K562 (cell line): ENCODE data around the gene APOM. TPM values are rescaled to one million over a fixed set of nuclear protein-coding genes. Genes with fewer than 3 reads are reported as not detected.

Experiments used
- ATF6 ChIP-seq: sonication (generic); formaldehyde crosslinking; IDR thresholded peaks from 2 replicates; pipeline ENCODE4 v1.4.0; 2020; ENCODE audit warnings: mild to moderate bottlenecking, missing genetic modification reagents
- BDP1 ChIP-seq: IDR thresholded peaks from 3 replicates; pipeline ENCODE4 v1.6.1; 2011; ENCODE audit not compliant: insufficient read length, insufficient read depth
- BMI1 ChIP-seq: fragments of 150-350 bp; IDR thresholded peaks from 2 replicates; pipeline ENCODE4 v1.6.1; 2014; ENCODE audit warnings: low read length
- CBFA2T2 ChIP-seq: fragments of 450-650 bp; conservative IDR thresholded peaks from 2 replicates; pipeline ENCODE4 v1.6.1; 2017; ENCODE audit warnings: mild to moderate bottlenecking
- CHCHD3 ChIP-seq: fragments of 250-450 bp; sonication (Bioruptor Pico); IDR thresholded peaks from 2 replicates; pipeline ENCODE4 v2.1.2; 2022; ENCODE audit warnings: mild to moderate bottlenecking
- DMBX1 ChIP-seq: fragments of 250-450 bp; sonication (Bioruptor Pico); IDR thresholded peaks from 2 replicates; pipeline ENCODE4 v1.8.0; 2022; ENCODE audit warnings: inconsistent platforms, mild to moderate bottlenecking, moderate library complexity, borderline replicate concordance
- E2F8 ChIP-seq: fragments of 450-650 bp; IDR thresholded peaks from 2 replicates; pipeline ENCODE4 v1.7.1; 2018; ENCODE audit warnings: mild to moderate bottlenecking, low read depth; ENCODE audit not compliant: partially characterized antibody
- ELK1 ChIP-seq: sonication (generic); formaldehyde crosslinking; IDR thresholded peaks from 2 replicates; pipeline ENCODE4 v1.8.1; 2022; ENCODE audit warnings: missing genetic modification reagents
- EWSR1 ChIP-seq: fragments of 450-650 bp; IDR thresholded peaks from 2 replicates; pipeline ENCODE4 v1.6.1; 2018; ENCODE audit warnings: borderline replicate concordance, mild to moderate bottlenecking, low read depth, moderate library complexity; ENCODE audit not compliant: partially characterized antibody
- MEIS2 ChIP-seq: fragments of 450-650 bp; IDR thresholded peaks from 2 replicates; pipeline ENCODE4 v1.6.1; 2014; ENCODE audit warnings: mild to moderate bottlenecking; ENCODE audit not compliant: partially characterized antibody
- MTA3 ChIP-seq: fragments of 450-650 bp; formaldehyde crosslinking; IDR thresholded peaks from 2 replicates; pipeline ENCODE4 v1.6.1; 2017; ENCODE audit warnings: mild to moderate bottlenecking, borderline replicate concordance
- PBX2 ChIP-seq, 2 experiments: IDR thresholded peaks in 1 of 2; conservative IDR thresholded peaks in 1 of 2; 2 replicates each; pipeline ENCODE4 v1.6.1; 2016; ENCODE audit warnings: low read depth in 2 of 2, mild to moderate bottlenecking in 1 of 2, missing compliant biosample characterization in 1 of 2, missing genetic modification characterization in 1 of 2, moderate library complexity in 1 of 2
- RBM25 ChIP-seq: fragments of 200-400 bp; formaldehyde crosslinking; IDR thresholded peaks from 2 replicates; pipeline ENCODE4 v1.6.1; 2018; ENCODE audit warnings: low read length, low read depth, moderate library complexity; ENCODE audit not compliant: severe bottlenecking
- TFAM ChIP-seq: fragments of 250-450 bp; sonication (Bioruptor Pico); conservative IDR thresholded peaks from 2 replicates; pipeline ENCODE4 v1.5.0; 2021; ENCODE audit warnings: mild to moderate bottlenecking, moderate library complexity
- ZNF282 ChIP-seq: sonication (generic); formaldehyde crosslinking; IDR thresholded peaks from 2 replicates; pipeline ENCODE4 v1.8.1; 2023; ENCODE audit warnings: missing genetic modification reagents
- ZNF408 ChIP-seq: fragments of 250-450 bp; sonication (Bioruptor Pico); IDR thresholded peaks from 2 replicates; pipeline ENCODE4 v1.4.0; 2020; ENCODE audit warnings: low read depth, mild to moderate bottlenecking, moderate library complexity
- polyA plus RNA-seq, 8 experiments: library from polyadenylated mRNA; depleted of rRNA in 4 of 8; stranded (reverse) in 5 of 8; unstranded in 3 of 8; fragments of >200 nt; fragmentation: Nextera tagmentation in 2 of 8; fragmentation: Illumina TruSeq in 1 of 8; extraction: Ambion mirVana in 2 of 8; extraction: Trizol in 1 of 8; gene quantifications; 2 replicates each; pipeline versions ENCODE4 v1.2.1 to v1.2.3, GENCODE V29; 2011 to 2014; ENCODE audit warnings: inconsistent platforms in 1 of 8, missing spikeins in 1 of 8
- total RNA-seq, 7 experiments: library from RNA; depleted of rRNA in 6 of 7; stranded (reverse); fragments of >200 nt in 6 of 7; fragmentation: Illumina TruSeq in 2 of 7; extraction: Trizol in 2 of 7; gene quantifications; 2 replicates each; pipeline versions ENCODE4 v1.2.1 to v1.2.3, GENCODE V29; 2011 to 2021; ENCODE audit warnings: low replicate concordance in 1 of 7

The APOM gene
- total and polyA plus RNA-seq, 9 of the 15 experiments (the other 6 are each of a cell fraction or from before 2014, with no cell fraction given): 5.7 to 24.3 (median 10.4) TPM

GRCh38 chr6:31620586-31621319, 34.9 kb upstream of the APOM start, which contains the start of gene PRRC2A (continued):
- TF ChIP-seq ATF6 (CRISPR knock-in tag) (no peak), CHCHD3 (CRISPR knock-in tag) (no peak), ELK1 (CRISPR knock-in tag) (no peak), EWSR1 (no peak), E2F8 (no peak), BMI1 (no peak), CBFA2T2 (no peak), MTA3 (no peak; the same call in 1 of the 2 replicates), RBM25 (no peak), ZNF282 (CRISPR knock-in tag) (no peak), TFAM (no peak), PBX2 (CRISPR knock-in tag; IDR thresholded peaks at IDR 0.05; ENCODE audit: low read depth) (no peak), PBX2 (tag; conservative IDR thresholded peaks at IDR 0.05; ENCODE audit: low read depth) (no peak), BDP1 (no peak), DMBX1 (no peak), MEIS2 (no peak), ZNF408 (no peak)
